ENCODE measurements around the gene MED29. TPM values are rescaled to one million over a fixed set of nuclear protein-coding genes. Genes with fewer than 3 reads are reported as not detected.

The MED29 gene
- total and polyA plus RNA-seq, 10 of the 15 experiments (the other 5 are each of a cell fraction or from before 2014, with no cell fraction given) = 3.2 to 36.6 (median 22.8) TPM

DNA sequence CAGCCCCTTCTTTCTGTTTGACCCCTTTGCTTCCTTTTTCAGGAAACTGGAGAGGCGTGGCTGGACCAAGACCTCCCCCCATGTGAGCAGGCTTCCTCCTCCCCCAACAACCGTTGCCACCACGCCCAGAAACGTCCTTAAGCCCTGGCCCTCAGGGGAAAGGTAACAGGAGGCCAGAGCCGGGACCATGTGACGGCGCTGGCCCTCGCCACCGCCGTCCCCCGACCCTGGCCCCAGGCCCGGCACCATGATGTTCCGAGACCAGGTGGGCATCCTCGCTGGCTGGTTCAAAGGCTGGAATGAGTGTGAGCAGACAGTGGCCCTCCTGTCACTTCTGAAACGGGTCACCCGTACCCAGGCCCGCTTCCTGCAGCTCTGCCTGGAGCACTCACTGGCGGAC, 34.5 kb upstream of the MED29 start (continued):
- TF ChIP-seq TCF12 (IDR thresholded peaks at IDR 0.05; ENCODE audit: low read depth, low read length) = no peak
- TF ChIP-seq SPI1 (IDR thresholded peaks at IDR 0.05; ENCODE audit: borderline replicate concordance, insufficient read depth, low read depth, low read length) = no peak
- TF ChIP-seq ZBED1 (IDR thresholded peaks at IDR 0.05; ENCODE audit: borderline replicate concordance) = no peak
- TF ChIP-seq, protein P1, sequence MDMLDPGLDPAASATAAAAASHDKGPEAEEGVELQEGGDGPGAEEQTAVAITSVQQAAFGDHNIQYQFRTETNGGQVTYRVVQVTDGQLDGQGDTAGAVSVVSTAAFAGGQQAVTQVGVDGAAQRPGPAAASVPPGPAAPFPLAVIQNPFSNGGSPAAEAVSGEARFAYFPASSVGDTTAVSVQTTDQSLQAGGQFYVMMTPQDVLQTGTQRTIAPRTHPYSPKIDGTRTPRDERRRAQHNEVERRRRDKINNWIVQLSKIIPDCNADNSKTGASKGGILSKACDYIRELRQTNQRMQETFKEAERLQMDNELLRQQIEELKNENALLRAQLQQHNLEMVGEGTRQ (IDR thresholded peaks at IDR 0.05; ENCODE audit: borderline replicate concordance, low read depth, low read length) = no peak
- TF ChIP-seq KAT2A (conservative IDR thresholded peaks at IDR 0.05; ENCODE audit: control insufficient read depth, low read depth, low read length) = no peak

DNA sequence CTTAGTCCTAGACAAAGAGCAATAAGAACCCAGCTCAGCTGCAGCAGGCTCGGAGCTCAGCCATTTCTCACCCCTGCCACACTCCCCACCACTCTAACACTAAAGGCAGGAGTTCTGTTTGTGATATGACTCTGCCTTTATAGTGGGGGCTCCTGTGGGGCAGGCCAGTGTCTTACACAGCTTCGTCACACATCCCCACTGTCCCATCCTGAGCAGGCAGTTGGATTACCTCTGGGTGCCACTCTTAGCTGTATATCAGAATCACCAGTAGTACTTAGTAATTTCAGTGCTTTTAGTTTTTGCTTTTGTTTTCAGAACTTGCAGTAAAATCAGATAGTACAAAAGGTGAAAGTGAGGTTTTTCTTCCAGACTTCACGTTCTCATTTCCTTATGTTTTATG, 32.2 kb upstream of the MED29 start:
- TF ChIP-seq POU2F2 (IDR thresholded peaks at IDR 0.05; ENCODE audit: borderline replicate concordance, low read depth, low read length) (no peak), NBN (IDR thresholded peaks at IDR 0.05) (no peak), NFXL1 (IDR thresholded peaks at IDR 0.05; ENCODE audit: borderline replicate concordance) (no peak)
- Histone ChIP-seq H3K36me3 (ENCODE audit: control insufficient read depth in 2 of 2, insufficient read depth in 2 of 2, low read length in 1 of 2) (peaks cover 16 to 27% of the 10 kb centered on the region in 2 experiments), H4K20me1 (ENCODE audit: control insufficient read depth, insufficient read depth) (no peaks in the 10 kb centered on the region), H2AFZ (ENCODE audit: control insufficient read depth, low read depth, low read length) (no peak overlapping the region), H3K4me1 (ENCODE audit: control insufficient read depth, insufficient read depth, low read length) (peaks cover 6% of the 10 kb centered on the region), H3K79me2 (ENCODE audit: control insufficient read depth, insufficient read depth, low read length) (no peaks in the 10 kb centered on the region), H3K4me2 (ENCODE audit: control insufficient read depth, insufficient read depth) (no peak overlapping the region), H3K4me3 (no peak overlapping the region), H3K27me3 (replicated peaks in 1 of 2; ENCODE audit: control insufficient read depth in 2 of 2, insufficient read depth in 2 of 2, low read length in 1 of 2) (no peaks in the 10 kb centered on the region), H3K27ac (ENCODE audit: control insufficient read depth, insufficient read depth) (no peak overlapping the region), H3K9me3 (replicated peaks; ENCODE audit: control insufficient read depth, insufficient read depth, low read length) (no peaks in the 10 kb centered on the region), H3K9ac (ENCODE audit: control insufficient read depth, insufficient read depth, low read length) (no peak overlapping the region)
- SMC1A ChIA-PET (ENCODE audit: uncharacterized antibody, unreplicated experiment) = no interaction called here
- ATAC-seq = no peak
- BruUV-seq (replicated peaks) = no TSS peak
- intact Hi-C loops (cut with micrococcal nuclease; ENCODE audit: unreplicated experiment) = no loop called here
- FAIRE-seq = no peak
- WGBS (ENCODE audit: insufficient coverage, insufficient replicate concordance, low lambda C conversion rate, missing lambda C conversion rate) = 48% methylated on average over 3 of the region's 3 CpGs
- in situ Hi-C loops (cut with MboI) = no loop called here
- DNase-seq (ENCODE audit: low read depth, low spot score) = no peak
- POLR2A ChIA-PET = no interaction called here
- CTCF ChIA-PET = no interaction called here
- RAD21 ChIA-PET (ENCODE audit: unreplicated experiment) = no interaction called here

All from GM12878 (cell line).